GM11168 (cell line): Measurements from ENCODE around the gene CLDN4.
"Not testable (repeated sequence)": the region's sequence is repeated elsewhere in the genome, so short reads cannot be mapped to it uniquely, and the experiment has no call there.

Source experiments
- in situ Hi-C: fragments of 300-500 bp; cut with MboI; formaldehyde crosslinking; loops from one replicate; pipeline ENCODE4 v1.12.0; 2022; ENCODE audit warnings: low sequenced_read_pairs; ENCODE audit not compliant: unreplicated experiment

CLDN4 gene

GRCh38 chr7:73830681-73831583 is at the start of gene CLDN4:
TSS of gene CLDN4 (plus strand) at chr7:73830996. CDS start at chr7:73831202, 206 bp downstream.
- in situ Hi-C loops: no loop called here

- in situ Hi-C loops: no loop called here
These were observed 44.2 kb upstream of the CLDN4 start for GRCh38 chr7:73786588-73786987.

GRCh38 chr7:73787786-73788048 is 43.1 kb upstream of the CLDN4 start:
- in situ Hi-C loops: not testable (repeated sequence)

GRCh38 chr7:73789051-73789450 is 41.7 kb upstream of the CLDN4 start:
- in situ Hi-C loops: no loop called here

GRCh38 chr7:73791170-73791690 is 39.6 kb upstream of the CLDN4 start:
- in situ Hi-C loops: not testable (repeated sequence)

- in situ Hi-C loops: not testable (repeated sequence)
These were observed 35.6 kb upstream of the CLDN4 start for GRCh38 chr7:73795188-73795587.

- in situ Hi-C loops: not testable (repeated sequence)
These were observed 34.1 kb upstream of the CLDN4 start for GRCh38 chr7:73796656-73797055.

- in situ Hi-C loops: not testable (repeated sequence)
These were observed 33.6 kb upstream of the CLDN4 start for GRCh38 chr7:73797176-73797575.

- in situ Hi-C loops: no loop called here
These were observed 31.3 kb upstream of the CLDN4 start for GRCh38 chr7:73799282-73800141.

GRCh38 chr7:73801577-73801976 is 29.2 kb upstream of the CLDN4 start:
- in situ Hi-C loops: no loop called here

- in situ Hi-C loops: no loop called here
These were observed 28.3 kb upstream of the CLDN4 start for GRCh38 chr7:73802459-73802858.

GRCh38 chr7:73809467-73809951 is 21.3 kb upstream of the CLDN4 start:
- in situ Hi-C loops: no loop called here

- in situ Hi-C loops: no loop called here
These were observed 19.8 kb upstream of the CLDN4 start for GRCh38 chr7:73810998-73811360.

GRCh38 chr7:73811760-73812168 is 19.0 kb upstream of the CLDN4 start:
- in situ Hi-C loops: no loop called here

GRCh38 chr7:73812996-73813395 is 17.8 kb upstream of the CLDN4 start:
- in situ Hi-C loops: no loop called here

- in situ Hi-C loops: no loop called here
These were observed 15.4 kb upstream of the CLDN4 start for GRCh38 chr7:73815436-73815835.

- in situ Hi-C loops: no loop called here
These were observed 13.7 kb upstream of the CLDN4 start for GRCh38 chr7:73817121-73817520.

GRCh38 chr7:73820013-73820412 is 10.8 kb upstream of the CLDN4 start:
- in situ Hi-C loops: no loop called here

- in situ Hi-C loops: not testable (repeated sequence)
These were observed 9.1 kb upstream of the CLDN4 start for GRCh38 chr7:73821597-73822285.
